NT2/D1 (cell line): ENCODE results near the gene CLIC1.
A peak's percentile ranks its signal among the peaks of the same experiment; 100 is the strongest.

Source experiments
- DNase-seq: peaks from one replicate; pipeline ENCODE4 v3.0.0-alpha.2; 2011; ENCODE audit warnings: low read depth, low spot score
- H3K27me3 ChIP-seq: 2 replicates; pipeline ENCODE4 v1.6.0; 2011; ENCODE audit warnings: mild to moderate bottlenecking; ENCODE audit not compliant: insufficient read length, insufficient read depth
- H3K36me3 ChIP-seq: 2 replicates; pipeline ENCODE4 v1.6.1; 2011; ENCODE audit warnings: mild to moderate bottlenecking, low read length, mixed read lengths; ENCODE audit not compliant: insufficient read depth, insufficient read length
- H3K4me1 ChIP-seq: 2 replicates; pipeline ENCODE4 v1.5.1; 2011; ENCODE audit not compliant: insufficient read depth, insufficient read length
- H3K4me3 ChIP-seq: 2 replicates; pipeline ENCODE4 v1.5.1; 2011; ENCODE audit warnings: low read depth; ENCODE audit not compliant: insufficient read length
- H3K9ac ChIP-seq: 2 replicates; pipeline ENCODE4 v1.6.0; 2011; ENCODE audit warnings: low read depth; ENCODE audit not compliant: insufficient read length
- H3K9me3 ChIP-seq: 2 replicates; pipeline ENCODE4 v1.5.1; 2011; ENCODE audit warnings: mild to moderate bottlenecking, low read length; ENCODE audit not compliant: insufficient read depth
- SUZ12 ChIP-seq: IDR thresholded peaks from 2 replicates; pipeline ENCODE4 v1.6.1; 2011; ENCODE audit not compliant: insufficient read length, insufficient read depth; ENCODE audit errors: extremely low read depth
- YY1 ChIP-seq: IDR thresholded peaks from 2 replicates; pipeline ENCODE4 v1.6.1; 2011; ENCODE audit not compliant: insufficient read length, insufficient read depth
- ZNF274 ChIP-seq: IDR thresholded peaks from 2 replicates; pipeline ENCODE4 v1.6.1; 2011; ENCODE audit warnings: mild to moderate bottlenecking, low read depth, low read length

Gene CLIC1

DNA sequence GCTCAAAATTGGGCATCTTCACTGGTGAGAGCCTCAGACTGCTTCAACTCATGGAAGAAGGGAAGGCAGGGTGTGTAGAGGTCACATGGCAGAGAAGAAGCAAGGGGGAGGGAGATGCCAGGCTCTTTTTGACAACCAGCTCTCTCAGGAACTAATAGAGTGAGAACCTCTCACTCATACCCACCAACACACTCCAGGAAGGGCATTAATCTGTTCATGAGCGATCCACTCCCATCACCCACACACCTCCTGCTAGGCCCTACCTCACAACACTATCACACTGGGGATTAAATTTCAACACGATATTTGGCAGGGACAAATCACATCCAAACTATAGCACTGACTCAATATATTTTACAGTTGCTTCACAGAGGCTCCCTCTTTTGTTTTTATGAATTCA, 5.5 kb upstream of the CLIC1 start:
- H3K9me3 ChIP-seq, result no peaks in the 10 kb centered on the region
- no peak for DNase-seq
- no peaks in the 10 kb centered on the region for H3K27me3 ChIP-seq
- TF ChIP-seq ZNF274 (no peak), YY1 (no peak), SUZ12 (no peak)
- no peak overlapping the region for H3K4me3 ChIP-seq
- H3K36me3 ChIP-seq, result peaks cover 35% of the 10 kb centered on the region
- peaks cover under 1% of the 10 kb centered on the region for H3K4me1 ChIP-seq
- H3K9ac ChIP-seq, result no peak overlapping the region

DNA sequence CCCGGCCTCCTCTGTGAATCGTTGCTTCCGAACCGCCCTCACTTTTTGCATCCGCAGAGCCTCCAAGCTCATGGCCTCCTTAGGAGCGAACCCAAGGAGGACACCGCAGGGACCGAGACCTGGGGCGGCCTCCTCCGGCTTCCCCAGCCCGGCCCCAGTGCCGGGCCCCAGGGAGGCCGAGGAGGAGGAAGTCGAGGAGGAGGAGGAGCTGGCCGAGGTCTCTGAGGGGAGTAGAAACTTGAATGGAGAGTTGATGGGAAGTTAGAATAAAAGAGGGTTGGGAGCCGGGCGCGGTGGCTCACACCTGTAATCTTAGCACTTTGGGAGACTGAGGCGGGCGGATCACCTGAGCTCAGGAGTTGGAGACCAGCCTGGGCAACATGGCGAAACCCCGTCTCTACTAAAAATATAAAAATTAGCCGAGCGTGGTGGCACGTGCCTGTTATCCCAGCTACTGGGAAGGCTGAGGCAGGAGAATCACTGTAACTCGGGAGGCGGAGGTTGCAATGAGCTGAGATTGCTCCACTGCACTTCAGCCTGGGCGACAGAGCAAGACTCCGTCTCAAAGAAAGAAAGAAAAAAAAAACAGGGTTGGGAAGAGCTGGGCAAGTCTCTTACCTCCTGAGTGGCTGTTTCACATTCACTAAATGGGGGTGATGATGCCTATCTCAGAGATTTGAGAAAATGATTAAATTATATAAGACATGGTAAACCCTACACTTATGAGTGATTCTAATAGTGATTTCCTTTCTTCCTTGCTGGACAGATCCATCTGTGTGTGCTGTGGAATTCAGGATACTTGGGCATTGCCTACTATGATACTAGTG, 4.3 kb upstream of the CLIC1 start:
- peak overlapping the region; percentile 64 for H3K4me3 ChIP-seq
- peaks cover 35% of the 10 kb centered on the region for H3K36me3 ChIP-seq
- H3K9me3 ChIP-seq, result no peaks in the 10 kb centered on the region
- no peak for TF ChIP-seq YY1
- TF ChIP-seq ZNF274, result no peak
- no peak for TF ChIP-seq SUZ12
- DNase-seq, result no peak
- H3K9ac ChIP-seq, result peak overlapping the region; percentile 76
- no peaks in the 10 kb centered on the region for H3K27me3 ChIP-seq
- peaks cover 2% of the 10 kb centered on the region for H3K4me1 ChIP-seq

DNA sequence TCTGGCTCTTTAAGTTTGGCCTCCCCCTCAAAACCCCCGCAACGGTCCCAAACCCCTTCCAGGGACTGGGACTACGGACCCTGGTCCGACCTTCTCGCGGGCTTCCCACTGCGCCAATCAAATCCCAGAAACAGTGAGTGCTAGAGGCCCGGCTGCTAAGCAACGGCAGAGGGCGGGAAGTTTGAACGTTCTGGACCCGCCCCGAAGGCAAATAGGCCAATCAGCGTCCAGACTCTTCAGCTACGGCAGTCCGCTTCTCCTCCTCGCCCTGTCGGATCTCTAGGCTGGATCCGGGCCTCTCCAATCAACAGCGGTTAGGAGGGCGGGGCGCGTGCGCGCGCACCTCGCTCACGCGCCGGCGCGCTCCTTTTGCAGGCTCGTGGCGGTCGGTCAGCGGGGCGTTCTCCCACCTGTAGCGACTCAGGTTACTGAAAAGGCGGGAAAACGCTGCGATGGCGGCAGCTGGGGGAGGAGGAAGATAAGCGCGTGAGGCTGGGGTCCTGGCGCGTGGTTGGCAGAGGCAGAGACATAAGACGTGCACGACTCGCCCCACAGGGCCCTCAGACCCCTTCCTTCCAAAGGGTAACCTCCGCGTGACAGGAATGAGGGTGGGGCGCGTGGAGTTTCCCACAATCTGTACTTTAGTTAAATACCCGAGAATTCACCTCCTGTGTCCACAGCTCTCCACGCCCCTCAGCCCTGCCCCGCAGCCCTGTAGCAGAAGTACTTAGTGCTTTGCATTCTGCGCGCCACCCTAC, 3.5 kb upstream of the CLIC1 start, which contains the start of gene MSH5:
TSS of gene MSH5 (plus strand) at position 367 of the 758 bp plus-strand sequence. CDS start 462 bp downstream, outside the sequence.
- DNase-seq, result peak; percentile 94
- Histone ChIP-seq H3K9ac (peak within 1 kb of the TSS; percentile 77), H3K9me3 (no peaks in the 10 kb centered on the region), H3K4me1 (peaks cover 2% of the 10 kb centered on the region), H3K4me3 (peak within 1 kb of the TSS; percentile 64), H3K27me3 (no peaks in the 10 kb centered on the region), H3K36me3 (peaks cover 35% of the 10 kb centered on the region)
- TF ChIP-seq ZNF274, result no peak
- no peak for TF ChIP-seq SUZ12
- no peak for TF ChIP-seq YY1

DNA sequence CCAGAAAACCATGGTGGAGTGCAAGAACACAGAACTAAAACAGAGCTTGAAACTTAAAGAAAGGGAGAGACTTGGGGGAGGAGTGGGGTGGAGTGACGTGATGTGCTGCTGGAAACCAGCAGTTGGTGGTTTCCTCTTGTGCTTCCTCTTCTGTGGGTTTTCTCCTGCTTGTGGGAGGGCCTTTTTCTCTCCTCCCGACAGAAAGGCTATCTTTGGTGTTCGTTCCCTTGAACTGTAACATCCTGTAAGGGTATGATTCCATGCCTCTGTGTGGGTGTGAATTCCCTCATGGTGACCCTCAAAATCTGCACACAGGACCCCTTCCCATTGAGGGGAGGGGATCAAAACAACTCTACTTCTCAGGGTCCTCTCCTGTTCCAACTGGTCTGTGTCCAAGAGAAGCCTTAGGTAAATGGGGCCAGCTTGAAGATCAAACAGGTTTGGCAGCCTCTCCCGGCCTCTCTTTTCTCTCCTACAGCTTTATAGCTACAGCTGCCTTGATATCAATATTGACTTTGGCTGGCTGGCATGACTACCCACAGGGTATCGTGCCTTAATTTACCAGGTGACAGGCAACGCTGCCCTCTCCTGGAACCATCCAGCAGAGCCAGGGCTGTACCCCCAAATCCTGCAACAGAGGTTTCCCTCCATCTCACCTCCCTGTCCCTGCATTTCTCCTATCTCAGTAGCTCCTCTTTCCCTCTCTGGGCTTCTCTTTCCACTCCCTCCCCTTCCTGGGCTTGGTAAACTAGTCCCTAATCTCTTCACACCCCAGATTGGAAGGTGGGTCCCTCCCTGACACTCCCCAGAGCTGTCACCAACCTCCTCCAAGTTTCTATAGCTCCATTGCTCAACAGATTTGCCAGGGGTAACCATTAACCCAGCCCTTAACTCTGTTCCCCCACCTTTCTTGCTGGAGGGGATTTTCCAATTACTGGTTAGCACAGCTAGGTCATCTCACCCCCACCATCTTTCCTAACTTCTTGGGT, 2.0 kb upstream of the CLIC1 start:
- H3K4me3 ChIP-seq, result no peak overlapping the region
- no peaks in the 10 kb centered on the region for H3K9me3 ChIP-seq
- H3K9ac ChIP-seq, result peak overlapping the region; percentile 61
- peaks cover 35% of the 10 kb centered on the region for H3K36me3 ChIP-seq
- no peaks in the 10 kb centered on the region for H3K27me3 ChIP-seq
- H3K4me1 ChIP-seq, result peaks cover 2% of the 10 kb centered on the region
- TF ChIP-seq ZNF274 (no peak), YY1 (no peak), SUZ12 (no peak)
- no peak for DNase-seq

DNA sequence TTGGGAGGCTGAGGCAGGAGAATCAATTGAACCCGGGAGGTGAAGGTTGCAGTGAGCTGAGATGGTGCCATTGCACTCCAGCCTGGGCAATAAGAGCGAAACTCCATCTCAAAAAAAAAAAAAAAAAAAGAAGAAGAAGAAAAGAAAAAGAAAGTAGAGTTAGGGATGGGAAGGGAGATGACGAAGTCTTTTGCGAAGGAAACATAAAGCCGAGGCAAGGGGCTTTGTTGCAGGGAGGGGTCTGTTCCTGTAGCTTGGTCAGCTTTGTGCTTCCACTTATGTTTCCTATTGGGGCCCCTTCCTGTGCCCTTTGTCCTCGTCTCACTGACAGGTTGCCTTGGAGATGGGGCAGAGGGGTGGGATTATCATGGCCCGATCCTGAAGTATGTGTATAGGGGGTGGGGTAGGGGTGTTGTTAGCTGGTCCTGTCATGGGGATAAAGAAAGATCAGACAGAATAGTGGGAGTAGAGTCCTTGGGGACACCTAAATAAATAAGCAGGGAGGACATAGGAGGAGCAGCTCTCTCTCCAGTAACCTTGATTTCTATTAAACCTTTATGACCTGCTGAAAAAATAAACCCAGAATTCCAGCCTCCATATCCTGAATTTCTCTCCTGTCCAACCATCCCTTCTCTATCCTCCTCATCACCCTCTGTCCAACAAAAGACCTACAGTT, 1.1 kb upstream of the CLIC1 start:
- Histone ChIP-seq H3K4me1 (peaks cover 2% of the 10 kb centered on the region), H3K4me3 (no peak overlapping the region), H3K36me3 (peaks cover 35% of the 10 kb centered on the region), H3K9me3 (no peaks in the 10 kb centered on the region), H3K27me3 (no peaks in the 10 kb centered on the region), H3K9ac (no peak overlapping the region)
- no peak for DNase-seq
- TF ChIP-seq SUZ12 (no peak), YY1 (no peak)

DNA sequence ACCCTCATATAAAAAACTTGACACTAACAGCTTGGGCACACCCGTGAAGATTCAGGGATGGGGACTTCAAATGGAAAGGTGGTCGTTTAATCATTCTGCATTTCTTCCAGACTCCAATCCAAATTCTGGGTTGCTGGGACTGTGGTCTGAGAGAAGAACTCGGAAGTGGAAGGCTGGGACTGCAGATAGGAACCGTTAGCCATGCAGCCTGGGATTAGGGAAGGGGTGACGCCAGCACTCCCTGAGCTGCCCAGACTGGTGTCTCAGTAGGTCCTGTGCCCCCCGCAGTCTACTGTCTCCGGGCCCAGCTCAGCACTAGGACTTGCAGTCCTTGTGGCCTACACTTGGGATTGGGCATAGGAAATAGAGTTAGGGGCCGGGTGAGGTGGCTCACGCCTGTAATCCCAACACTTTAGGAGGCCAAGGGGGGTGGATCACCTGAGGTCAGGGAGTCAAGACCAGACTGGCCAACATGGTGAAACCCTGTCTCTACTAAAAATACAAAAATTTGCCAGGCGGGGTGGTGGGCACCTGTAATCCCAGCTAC, 511 bp upstream of the CLIC1 start:
- TF ChIP-seq ZNF274 (no peak), YY1 (no peak), SUZ12 (no peak)
- Histone ChIP-seq H3K4me1 (peaks cover 2% of the 10 kb centered on the region), H3K4me3 (peak overlapping the region; percentile 94), H3K9me3 (no peaks in the 10 kb centered on the region), H3K9ac (peak overlapping the region; percentile 37), H3K27me3 (no peaks in the 10 kb centered on the region), H3K36me3 (peaks cover 36% of the 10 kb centered on the region)
- DNase-seq, result no peak
